GM18909 (cell line): ENCODE results near the gene CERS1.

Experiments
- ATAC-seq: cut with Tn5 transposase; IDR thresholded peaks from one replicate; pipeline ENCODE4 v1.9.1; 2021; ENCODE audit warnings: mild to moderate bottlenecking; ENCODE audit not compliant: unreplicated experiment, poor library complexity

The CERS1 gene

DNA sequence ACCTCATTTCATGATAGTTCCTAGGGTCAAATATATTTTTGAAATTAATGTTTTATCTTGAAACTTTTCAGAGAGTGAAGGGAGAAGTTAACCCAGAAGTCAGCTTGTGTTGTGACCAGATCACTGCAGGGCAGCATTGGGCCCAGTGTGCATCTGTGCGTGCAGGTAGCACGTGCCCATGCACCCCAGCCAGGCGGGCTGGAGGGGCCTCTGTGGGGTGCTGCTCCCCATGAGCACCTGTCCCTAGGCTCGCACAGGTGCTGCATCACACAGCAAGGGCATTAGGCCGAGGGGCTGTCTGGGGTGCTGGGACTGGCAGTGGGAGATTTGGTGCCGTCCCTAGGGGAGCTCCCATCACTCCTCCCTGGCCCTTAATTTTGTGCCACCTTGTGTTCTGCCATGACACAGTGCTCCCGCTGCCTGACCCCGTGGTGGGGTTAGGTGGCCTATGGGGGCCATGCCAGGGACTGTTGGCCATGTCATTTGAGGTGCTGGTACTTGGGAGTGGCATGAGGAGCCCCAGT lies 51.1 kb downstream of the CERS1 start:
- no peak for ATAC-seq

- no peak for ATAC-seq
Observed at GRCh38 chr19:18843960-18844359, 52.0 kb downstream of the CERS1 start.

- no peak for ATAC-seq
Observed at GRCh38 chr19:18842166-18842565, 53.8 kb downstream of the CERS1 start.

DNA sequence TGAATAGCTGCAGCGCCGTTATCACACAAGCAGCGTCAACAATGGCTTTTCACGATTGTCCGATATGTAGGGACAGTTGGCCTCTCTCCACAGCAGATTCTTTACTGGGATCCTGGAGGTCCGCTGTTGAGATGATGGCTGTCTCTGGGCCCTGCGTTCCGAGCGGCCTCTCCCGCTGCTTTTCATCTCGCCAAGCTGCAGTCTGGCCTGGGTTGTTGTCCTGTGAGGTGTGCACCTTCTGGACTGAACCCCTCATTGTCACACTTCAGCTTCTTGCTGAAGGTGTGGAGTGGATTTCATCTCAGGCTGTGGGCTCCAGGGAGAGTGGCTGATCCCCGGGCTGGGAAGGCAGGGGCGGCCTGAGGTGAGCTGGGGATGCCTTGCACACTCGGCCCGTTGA lies 54.6 kb downstream of the CERS1 start:
- no peak for ATAC-seq

DNA sequence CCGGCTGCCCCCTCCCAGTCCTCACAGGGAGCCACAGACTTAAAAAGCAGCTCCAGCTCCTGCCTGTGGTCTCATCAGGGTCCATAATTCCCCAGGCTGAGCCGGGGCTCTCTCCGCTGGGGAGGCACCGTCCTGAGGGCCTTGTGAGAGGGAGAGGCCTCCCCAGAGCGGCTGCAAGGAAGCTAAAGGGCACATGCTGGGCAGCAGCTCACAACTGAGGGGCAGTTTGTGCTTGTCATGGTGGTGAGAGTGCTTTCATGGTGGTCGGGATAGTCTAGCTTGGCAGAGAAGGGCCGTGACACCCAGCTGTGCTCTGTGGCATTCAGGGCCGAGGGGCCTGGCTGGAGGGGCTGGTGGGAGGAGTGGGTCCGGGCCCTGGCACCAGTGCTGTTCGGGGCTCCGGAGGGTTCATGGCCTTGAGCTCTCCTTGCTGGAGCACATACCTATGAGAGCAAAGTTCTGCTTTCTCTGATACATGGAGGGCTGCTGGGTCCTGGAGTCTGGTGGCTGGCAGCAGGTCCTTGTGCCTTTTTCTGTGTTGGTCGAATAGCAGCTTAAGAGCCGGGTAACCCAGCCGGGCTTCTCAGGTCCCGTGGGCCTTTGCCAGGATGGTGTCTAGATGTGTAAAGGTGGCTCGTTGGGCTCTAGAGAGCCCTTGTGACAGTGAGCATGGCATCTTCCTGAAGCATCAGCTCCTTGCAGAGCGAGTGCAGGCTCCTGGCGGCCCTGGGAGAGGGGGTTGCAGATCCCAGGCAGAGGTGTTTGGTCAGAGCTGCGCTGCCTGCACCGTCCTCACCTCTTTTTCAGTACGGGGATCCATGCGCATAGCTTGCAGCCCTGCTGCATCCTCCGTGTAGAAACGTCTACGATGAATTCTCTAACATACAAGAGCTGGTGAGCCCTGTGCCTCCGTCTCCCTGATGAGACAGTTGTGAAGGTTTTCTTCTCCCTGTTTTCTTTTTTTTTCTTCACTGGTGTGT lies 55.4 kb downstream of the CERS1 start:
- ATAC-seq, result no peak

GRCh38 chr19:18839465-18840287 lies 56.3 kb downstream of the CERS1 start:
- no peak for ATAC-seq

- ATAC-seq, result no peak
Observed at GRCh38 chr19:18834644-18834984, 61.3 kb downstream of the CERS1 start.

GRCh38 chr19:18833849-18834643 lies 61.9 kb downstream of the CERS1 start:
- ATAC-seq, result no peak

GRCh38 chr19:18833141-18833476 lies 62.8 kb downstream of the CERS1 start:
- ATAC-seq, result no peak

DNA sequence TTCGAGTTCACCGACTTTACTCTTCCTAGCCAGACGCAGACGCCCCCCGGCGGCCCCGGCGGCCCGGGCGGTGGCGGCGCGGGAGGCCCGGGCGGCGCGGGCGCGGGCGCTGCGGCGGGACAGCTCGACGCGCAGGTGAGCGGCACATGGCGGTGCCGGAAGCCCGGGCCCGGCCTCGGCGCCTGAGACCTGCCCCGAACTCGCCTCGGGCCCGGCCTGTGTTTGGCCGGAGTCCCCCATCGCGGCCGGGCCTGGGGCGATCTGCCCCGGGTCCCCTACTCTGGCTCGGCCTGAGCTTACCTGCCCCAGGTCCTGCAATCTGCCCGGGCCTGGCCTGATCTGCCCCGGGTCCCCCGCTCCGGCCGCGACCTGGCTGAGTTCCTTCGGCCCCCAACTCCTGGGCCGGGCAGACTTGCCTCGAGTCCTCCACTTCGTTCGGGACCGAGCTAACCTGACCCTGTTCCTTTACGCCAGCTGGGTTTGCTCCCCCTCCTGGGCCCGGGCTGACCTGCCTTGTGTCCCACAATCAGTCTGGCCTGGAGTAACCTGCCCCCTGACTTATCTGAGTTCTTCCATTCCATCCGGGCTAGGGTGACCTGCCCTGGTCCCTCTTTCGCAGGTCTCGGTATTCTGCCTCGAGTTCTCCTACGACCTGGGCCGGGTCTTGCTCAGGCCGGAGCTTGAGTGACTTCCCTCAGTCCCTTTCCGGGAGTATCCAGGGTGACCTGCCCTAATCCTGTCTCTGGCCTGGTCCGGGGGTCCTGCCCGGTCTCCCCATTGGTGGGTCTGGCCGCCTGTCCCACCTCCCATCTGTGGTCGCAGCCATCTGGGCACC lies 63.4 kb downstream of the CERS1 start:
- ATAC-seq, result peak; percentile 22

DNA sequence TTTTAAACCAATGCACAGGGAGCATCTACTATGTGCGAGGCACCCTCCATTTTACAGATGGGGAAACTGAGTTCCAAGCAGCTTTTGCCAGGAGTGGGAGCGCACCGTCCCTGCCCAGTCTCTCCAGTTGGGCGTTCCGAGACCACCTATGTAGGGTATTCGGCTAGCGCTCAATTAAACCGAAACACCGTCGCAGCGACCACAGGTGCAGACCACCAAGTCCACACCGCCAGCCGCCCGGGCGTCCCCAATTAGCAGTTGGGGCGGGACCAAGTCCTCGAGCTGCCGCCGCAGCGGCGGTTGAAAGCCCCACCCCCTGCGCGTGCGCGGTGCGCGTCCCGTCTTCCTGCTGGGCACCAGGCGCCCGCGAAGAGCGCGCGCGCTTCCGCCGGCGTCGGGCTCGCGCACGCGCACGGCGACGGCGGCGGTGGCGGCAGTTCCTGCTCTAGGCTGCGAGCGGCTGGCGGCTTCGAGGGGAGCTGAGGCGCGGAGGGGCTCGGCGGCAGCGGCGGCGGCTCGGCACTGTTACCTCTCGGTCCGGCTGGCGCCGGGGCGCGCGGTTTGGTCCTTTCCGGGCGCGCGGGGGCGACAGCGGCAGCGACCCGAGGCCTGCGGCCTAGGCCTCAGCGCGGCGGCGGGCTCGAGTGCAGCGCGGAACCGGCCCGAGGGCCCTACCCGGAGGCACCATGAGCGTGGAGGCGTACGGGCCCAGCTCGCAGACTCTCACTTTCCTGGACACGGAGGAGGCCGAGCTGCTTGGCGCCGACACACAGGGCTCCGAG lies 64.2 kb downstream of the CERS1 start, which contains the start of gene UPF1:
UPF1 (plus strand) TSS at position 436 of the 782 bp plus-strand sequence; CDS start at position 687, 251 bp downstream.
- ATAC-seq, result peak; percentile 72

- ATAC-seq, result no peak
Observed at GRCh38 chr19:18830488-18830887, 65.5 kb downstream of the CERS1 start.

GRCh38 chr19:18828786-18829185 lies 67.2 kb downstream of the CERS1 start:
- no peak for ATAC-seq
